GM21825 (cell line): ENCODE measurements around the gene POLR2L.

Experiments
- ATAC-seq: cut with Tn5 transposase; IDR thresholded peaks from one replicate; pipeline ENCODE4 v1.9.1; 2021; ENCODE audit warnings: mild to moderate bottlenecking, moderate library complexity; ENCODE audit not compliant: unreplicated experiment

POLR2L gene

GRCh38 chr11:813456-814096, 28.8 kb downstream of the POLR2L start:
- ATAC-seq: no peak

- ATAC-seq: no peak
Observed at GRCh38 chr11:813072-813455, 29.3 kb downstream of the POLR2L start.

GRCh38 chr11:812390-812789, 29.9 kb downstream of the POLR2L start:
- ATAC-seq: no peak

- no peak for ATAC-seq
Observed at GRCh38 chr11:811446-812245, 30.7 kb downstream of the POLR2L start.

GRCh38 chr11:810040-810567, 32.2 kb downstream of the POLR2L start:
- ATAC-seq: no peak

- ATAC-seq: peak; percentile 74
Observed at GRCh38 chr11:809287-810039, 32.9 kb downstream of the POLR2L start, which contains the start of gene RPLP2. Gene RPLP2 (plus strand): TSS chr11:809967. CDS start chr11:810235, 268 bp downstream.

GRCh38 chr11:808427-809286, 33.7 kb downstream of the POLR2L start:
- no peak for ATAC-seq

GRCh38 chr11:804599-804964, 37.7 kb downstream of the POLR2L start:
- no peak for ATAC-seq

- ATAC-seq: no peak
Observed at GRCh38 chr11:803770-804598, 38.3 kb downstream of the POLR2L start.

GRCh38 chr11:803467-803742, 38.9 kb downstream of the POLR2L start:
- no peak for ATAC-seq

GRCh38 chr11:802693-803466, 39.4 kb downstream of the POLR2L start:
- no peak for ATAC-seq

GRCh38 chr11:802018-802617, 40.2 kb downstream of the POLR2L start:
- no peak for ATAC-seq

- ATAC-seq: no peak
Observed at GRCh38 chr11:801097-801780, 41.1 kb downstream of the POLR2L start.

- no peak for ATAC-seq
Observed at GRCh38 chr11:800473-800872, 41.9 kb downstream of the POLR2L start.

GRCh38 chr11:799641-800316, 42.5 kb downstream of the POLR2L start:
- ATAC-seq: no peak

- peak; percentile 51 for ATAC-seq
Observed at GRCh38 chr11:798093-798713, 44.1 kb downstream of the POLR2L start, which contains the start of gene SLC25A22. Gene SLC25A22 (minus strand): TSS chr11:798281. CDS start chr11:795006, 3,275 bp downstream.
